Trophoblast cell (in vitro differentiated cells and primary cell): ENCODE results near the gene CADPS.

ENCODE experiments used
- DNase-seq, 2 donors: peaks; one replicate each; pipeline ENCODE4 v3.0.0-alpha.2; 2016
- H2AFZ ChIP-seq: 2 replicates; pipeline ENCODE4 v1.6.1; 2013; ENCODE audit warnings: low read length, moderate library complexity, mild to moderate bottlenecking; ENCODE audit not compliant: insufficient read depth, poor library complexity
- H2AK5ac ChIP-seq: 2 replicates; pipeline ENCODE4 v1.6.1; 2013; ENCODE audit warnings: mild to moderate bottlenecking, low read length
- H2BK120ac ChIP-seq: 2 replicates; pipeline ENCODE4 v1.6.1; 2013; ENCODE audit warnings: low read length, mild to moderate bottlenecking, moderate library complexity; ENCODE audit not compliant: insufficient read depth, poor library complexity
- H2BK12ac ChIP-seq: 2 replicates; pipeline ENCODE4 v1.6.1; 2013; ENCODE audit warnings: mild to moderate bottlenecking, low read length, moderate library complexity
- H2BK5ac ChIP-seq: 2 replicates; pipeline ENCODE4 v1.6.1; 2013; ENCODE audit warnings: low read length, low read depth, moderate library complexity, mild to moderate bottlenecking; ENCODE audit not compliant: poor library complexity
- H3K14ac ChIP-seq: 2 replicates; pipeline ENCODE4 v1.6.1; 2013; ENCODE audit warnings: mild to moderate bottlenecking, low read length
- H3K18ac ChIP-seq: 2 replicates; pipeline ENCODE4 v1.6.1; 2013; ENCODE audit warnings: mild to moderate bottlenecking, low read length
- H3K23ac ChIP-seq: 2 replicates; pipeline ENCODE4 v1.6.1; 2013; ENCODE audit warnings: low read length
- H3K27ac ChIP-seq: 2 replicates; pipeline ENCODE4 v1.5.1; 2013; ENCODE audit warnings: low read depth, mild to moderate bottlenecking, inconsistent platforms, low read length, moderate library complexity
- H3K27me3 ChIP-seq: 2 replicates; pipeline ENCODE4 v1.6.1; 2013; ENCODE audit warnings: inconsistent platforms, mild to moderate bottlenecking, low read length, moderate library complexity; ENCODE audit not compliant: insufficient read depth
- H3K36me3 ChIP-seq, 2 experiments: 1 replicate in 1 of 2; 2 replicates in 1 of 2; pipeline ENCODE4 v1.6.1; 2013; ENCODE audit warnings: low read length in 2 of 2, mild to moderate bottlenecking in 2 of 2, moderate library complexity in 1 of 2; ENCODE audit not compliant: insufficient read depth in 2 of 2, control insufficient read depth in 1 of 2
- H3K4ac ChIP-seq: 2 replicates; pipeline ENCODE4 v1.6.1; 2013; ENCODE audit warnings: low read depth, mild to moderate bottlenecking, low read length, moderate library complexity
- H3K4me1 ChIP-seq, 2 experiments: 1 replicate in 1 of 2; 2 replicates in 1 of 2; pipeline ENCODE4 v1.6.1; 2013; ENCODE audit warnings: low read length in 2 of 2, mild to moderate bottlenecking in 2 of 2, moderate library complexity in 1 of 2; ENCODE audit not compliant: insufficient read depth in 2 of 2, control insufficient read depth in 1 of 2
- H3K4me2 ChIP-seq: 2 replicates; pipeline ENCODE4 v1.6.1; 2013; ENCODE audit warnings: inconsistent platforms, mild to moderate bottlenecking, low read length, moderate library complexity
- H3K4me3 ChIP-seq: 2 replicates; pipeline ENCODE4 v1.5.1; 2013; ENCODE audit warnings: mild to moderate bottlenecking, low read depth, low read length, inconsistent platforms
- H3K79me1 ChIP-seq: one replicate; pipeline ENCODE4 v1.6.1; 2013; ENCODE audit warnings: low read length
- H3K79me2 ChIP-seq: 2 replicates; pipeline ENCODE4 v1.6.1; 2013; ENCODE audit warnings: low read length, mild to moderate bottlenecking; ENCODE audit not compliant: control insufficient read depth, insufficient read depth, poor library complexity
- H3K9ac ChIP-seq: 2 replicates; pipeline ENCODE4 v1.6.1; 2013; ENCODE audit warnings: mild to moderate bottlenecking, low read length
- H3K9me3 ChIP-seq: 2 replicates; pipeline ENCODE4 v1.6.1; 2013; ENCODE audit warnings: low read depth, mild to moderate bottlenecking, control low read depth, inconsistent platforms, low read length; ENCODE audit not compliant: insufficient read depth
- H4K12ac ChIP-seq: 2 replicates; pipeline ENCODE4 v1.6.1; 2013; ENCODE audit warnings: low read depth, mild to moderate bottlenecking, low read length, moderate library complexity
- H4K8ac ChIP-seq: 2 replicates; pipeline ENCODE4 v1.6.1; 2013; ENCODE audit warnings: low read depth, mild to moderate bottlenecking, low read length, moderate library complexity
- H4K91ac ChIP-seq: one replicate; pipeline ENCODE4 v1.6.1; 2013; ENCODE audit warnings: low read depth, mild to moderate bottlenecking, low read length, moderate library complexity
- WGBS: extraction: QIAGEN DNeasy Blood & Tissue Kit; methylation state at CpG from one replicate; pipeline ENCODE4 v1.1.7; 2013; ENCODE audit warnings: missing lambda C conversion rate; ENCODE audit not compliant: insufficient read length, insufficient coverage; ENCODE audit errors: extremely low coverage; 5-methylcytosine and 5-hydroxymethylcytosine counted together

Gene CADPS

GRCh38 chr3:62592408-62592807 is 282.8 kb downstream of the CADPS start:
- Histone ChIP-seq H3K14ac (no peak overlapping the region), H2AFZ (no peak overlapping the region), H3K4ac (no peak overlapping the region), H3K18ac (no peak overlapping the region), H4K91ac (no peak overlapping the region), H2AK5ac (no peak overlapping the region), H2BK12ac (no peak overlapping the region), H3K9ac (no peak overlapping the region), H3K79me1 (no peaks in the 10 kb centered on the region), H3K23ac (no peak overlapping the region), H3K4me3 (no peak overlapping the region), H4K12ac (no peak overlapping the region), H3K27ac (no peak overlapping the region), H3K36me3 (no peaks in the 10 kb centered on the region), H3K79me2 (no peaks in the 10 kb centered on the region), H3K27me3 (no peaks in the 10 kb centered on the region), H4K8ac (no peak overlapping the region), H2BK5ac (no peak overlapping the region), H3K4me1 (peaks cover 0 to 2% of the 10 kb centered on the region in 2 experiments), H3K4me2 (no peak overlapping the region), H3K9me3 (peaks cover under 1% of the 10 kb centered on the region), H2BK120ac (no peak overlapping the region)
- WGBS = no CpG with 5 or more reads among the region's 3 CpGs
- DNase-seq = no peak

GRCh38 chr3:62589078-62589477 is 286.1 kb downstream of the CADPS start:
- H3K4me1 ChIP-seq = peaks cover 0 to 2% of the 10 kb centered on the region in 2 experiments
- H3K9me3 ChIP-seq = peaks cover 3% of the 10 kb centered on the region
- no peak overlapping the region for H3K14ac ChIP-seq
- H3K79me2 ChIP-seq = no peaks in the 10 kb centered on the region
- H4K91ac ChIP-seq = no peak overlapping the region
- H3K18ac ChIP-seq = no peak overlapping the region
- H2AFZ ChIP-seq = peak overlapping the region; percentile 35
- no peak overlapping the region for H4K8ac ChIP-seq
- H3K9ac ChIP-seq = no peak overlapping the region
- no peaks in the 10 kb centered on the region for H3K36me3 ChIP-seq
- no peaks in the 10 kb centered on the region for H3K79me1 ChIP-seq
- no peak for DNase-seq
- no peaks in the 10 kb centered on the region for H3K27me3 ChIP-seq
- H2BK120ac ChIP-seq = no peak overlapping the region
- no CpG with 5 or more reads among the region's 4 CpGs for WGBS
- no peak overlapping the region for H3K4me2 ChIP-seq
- H2BK5ac ChIP-seq = no peak overlapping the region
- H4K12ac ChIP-seq = no peak overlapping the region
- no peak overlapping the region for H3K4ac ChIP-seq
- H3K27ac ChIP-seq = no peak overlapping the region
- H2AK5ac ChIP-seq = no peak overlapping the region
- H3K4me3 ChIP-seq = no peak overlapping the region
- H2BK12ac ChIP-seq = no peak overlapping the region
- H3K23ac ChIP-seq = no peak overlapping the region

GRCh38 chr3:62587579-62588031 is 287.6 kb downstream of the CADPS start:
- Histone ChIP-seq H2BK5ac (no peak overlapping the region), H4K91ac (no peak overlapping the region), H3K9me3 (peaks cover 3% of the 10 kb centered on the region), H3K18ac (no peak overlapping the region), H3K79me1 (no peaks in the 10 kb centered on the region), H3K27ac (no peak overlapping the region), H3K36me3 (no peaks in the 10 kb centered on the region), H3K4ac (no peak overlapping the region), H4K8ac (no peak overlapping the region), H3K27me3 (no peaks in the 10 kb centered on the region), H4K12ac (no peak overlapping the region), H2AK5ac (no peak overlapping the region), H3K4me1 (peaks cover 0 to 2% of the 10 kb centered on the region in 2 experiments), H3K4me2 (no peak overlapping the region), H2AFZ (no peak overlapping the region), H3K14ac (no peak overlapping the region), H3K23ac (no peak overlapping the region), H2BK120ac (no peak overlapping the region), H3K79me2 (no peaks in the 10 kb centered on the region), H3K4me3 (no peak overlapping the region), H3K9ac (no peak overlapping the region), H2BK12ac (no peak overlapping the region)
- no CpG with 5 or more reads among the region's 8 CpGs for WGBS
- DNase-seq = peak; percentile 88 to 90

- H3K36me3 ChIP-seq = no peaks in the 10 kb centered on the region
- H3K9me3 ChIP-seq = peaks cover 3% of the 10 kb centered on the region
- no peak for DNase-seq
- H2AK5ac ChIP-seq = no peak overlapping the region
- H3K27ac ChIP-seq = no peak overlapping the region
- H4K91ac ChIP-seq = no peak overlapping the region
- H2AFZ ChIP-seq = no peak overlapping the region
- no peaks in the 10 kb centered on the region for H3K79me2 ChIP-seq
- no peaks in the 10 kb centered on the region for H3K79me1 ChIP-seq
- no peak overlapping the region for H3K18ac ChIP-seq
- H3K23ac ChIP-seq = no peak overlapping the region
- peaks cover 0 to 2% of the 10 kb centered on the region in 2 experiments for H3K4me1 ChIP-seq
- H4K8ac ChIP-seq = no peak overlapping the region
- no peak overlapping the region for H3K4ac ChIP-seq
- H3K14ac ChIP-seq = no peak overlapping the region
- WGBS = no CpG with 5 or more reads among the region's 5 CpGs
- no peak overlapping the region for H2BK120ac ChIP-seq
- H2BK5ac ChIP-seq = no peak overlapping the region
- no peak overlapping the region for H4K12ac ChIP-seq
- H2BK12ac ChIP-seq = no peak overlapping the region
- H3K4me3 ChIP-seq = no peak overlapping the region
- H3K9ac ChIP-seq = no peak overlapping the region
- H3K4me2 ChIP-seq = no peak overlapping the region
- no peaks in the 10 kb centered on the region for H3K27me3 ChIP-seq
Measured at GRCh38 chr3:62587169-62587568, 288.0 kb downstream of the CADPS start.
